Sciatic nerve (tissue), 2 donors: Measurements from ENCODE around the gene MAP4K1. TPM values are rescaled to one million over a fixed set of nuclear protein-coding genes. Genes with fewer than 3 reads are reported as not detected.
"Not testable (repeated sequence)": the region's sequence is repeated elsewhere in the genome, so short reads cannot be mapped to it uniquely, and the experiment has no call there.

Experiments used
- ATAC-seq: fragments of 200-7000 bp; cut with Tn5 transposase; one replicate; pipeline ENCODE4 v1.9.1; 2020; ENCODE audit warnings: mild to moderate bottlenecking, moderate library complexity
- DNase-seq: peaks from one replicate; pipeline ENCODE4 v3.0.0-alpha.2; 2020; ENCODE audit warnings: low spot score
- intact Hi-C: fragments of 100-400 bp; cut with DNase I; formaldehyde crosslinking; loops from one replicate; pipeline ENCODE4 v1.14.2; 2022
- total RNA-seq: library from RNA; stranded (reverse); fragmentation: NEBNext Ultra II Directional; extraction: Animal tissue kit (Norgen Biotek cat#: 25700); gene quantifications from one replicate; pipeline ENCODE4 v1.2.1, GENCODE V29; 2021
- donor health status: DM: no; HTN: no; CAD: no.
- donor health status: DM: no; HTN: no; CAD: no.

The MAP4K1 gene
- total RNA-seq, 1 donor from 2014 or later, result 6.2 TPM

DNA sequence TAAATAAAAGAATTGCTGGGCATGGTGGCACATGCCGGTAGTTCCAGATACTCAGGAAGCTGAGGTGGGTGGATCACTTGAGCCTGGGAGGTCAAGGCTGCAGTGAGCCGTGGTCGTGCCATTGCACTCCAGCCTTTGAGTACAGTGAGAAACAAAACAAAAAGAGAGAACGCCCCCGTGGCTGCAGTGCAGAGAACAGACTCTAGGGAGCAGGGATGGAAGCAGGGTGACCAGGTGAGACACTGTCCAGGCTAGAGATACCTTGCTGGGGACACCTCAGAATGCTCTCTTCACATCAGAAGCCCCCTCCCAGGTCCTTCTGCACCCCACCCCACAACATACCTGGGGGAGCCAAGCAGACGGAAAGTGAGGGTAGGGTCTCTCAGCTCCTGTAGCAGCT lies 24.8 kb downstream of the MAP4K1 start:
- ATAC-seq, result no peak
- intact Hi-C loops, result no loop called here
- no peak for DNase-seq

DNA sequence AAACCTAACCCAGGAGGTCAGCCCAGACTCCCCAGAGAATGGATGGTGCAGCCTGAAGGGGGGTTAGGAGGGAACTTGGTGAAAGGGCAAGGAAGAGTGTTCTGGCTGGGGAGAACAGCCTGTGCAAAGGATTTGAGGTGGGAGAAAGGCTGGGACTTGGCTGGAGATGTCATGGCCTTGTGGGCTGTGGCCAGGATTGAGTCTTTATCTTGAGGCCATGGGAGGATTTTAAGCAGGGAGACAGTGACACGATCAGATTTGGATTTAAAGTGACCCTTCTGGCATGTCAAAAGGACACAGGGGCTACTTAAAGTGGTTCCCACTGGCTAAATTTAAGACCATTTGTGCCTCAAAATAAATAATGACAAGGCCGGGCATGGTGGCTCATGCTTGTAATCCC lies 29.7 kb downstream of the MAP4K1 start:
- ATAC-seq (no peak), DNase-seq (no peak)
- intact Hi-C loops, result no loop called here

DNA sequence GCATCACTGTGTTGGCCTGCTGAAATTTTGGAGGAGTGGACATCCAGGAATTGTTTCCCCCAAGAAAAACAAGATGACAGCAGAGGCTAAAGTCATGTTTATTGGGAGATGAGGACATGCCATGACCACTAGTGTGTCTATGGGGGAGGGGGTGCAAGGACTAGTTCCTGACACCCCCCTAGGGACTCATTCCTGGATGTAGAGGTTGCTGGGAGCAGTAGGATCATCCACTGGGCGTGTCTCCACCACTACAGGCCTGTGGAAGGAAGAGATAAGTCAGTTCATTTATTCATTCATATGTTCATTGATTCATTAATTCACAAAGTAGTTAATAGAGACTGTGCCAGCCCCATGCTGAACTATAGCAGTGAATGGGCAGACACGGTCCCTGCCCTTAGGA lies 30.2 kb downstream of the MAP4K1 start:
- intact Hi-C loops, result no loop called here
- DNase-seq (no peak), ATAC-seq (no peak)

DNA sequence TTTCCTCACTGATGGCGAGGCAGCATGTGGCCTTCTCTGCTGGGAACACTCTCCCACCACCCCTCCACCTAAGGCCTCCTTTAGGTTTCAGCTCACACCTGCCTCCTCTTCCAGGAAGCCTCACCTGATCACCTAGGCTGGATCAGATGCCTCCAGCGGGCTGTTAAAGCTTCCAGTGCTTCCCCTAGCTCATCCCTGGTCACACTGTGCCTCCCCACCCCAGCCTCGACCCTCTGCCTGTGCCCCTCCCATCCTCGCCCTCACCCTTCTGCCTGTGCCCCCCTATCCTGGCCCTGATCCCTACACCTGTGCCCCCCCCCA lies 33.8 kb downstream of the MAP4K1 start:
- ATAC-seq (no peak), DNase-seq (no peak)
- intact Hi-C loops, result no loop called here

DNA sequence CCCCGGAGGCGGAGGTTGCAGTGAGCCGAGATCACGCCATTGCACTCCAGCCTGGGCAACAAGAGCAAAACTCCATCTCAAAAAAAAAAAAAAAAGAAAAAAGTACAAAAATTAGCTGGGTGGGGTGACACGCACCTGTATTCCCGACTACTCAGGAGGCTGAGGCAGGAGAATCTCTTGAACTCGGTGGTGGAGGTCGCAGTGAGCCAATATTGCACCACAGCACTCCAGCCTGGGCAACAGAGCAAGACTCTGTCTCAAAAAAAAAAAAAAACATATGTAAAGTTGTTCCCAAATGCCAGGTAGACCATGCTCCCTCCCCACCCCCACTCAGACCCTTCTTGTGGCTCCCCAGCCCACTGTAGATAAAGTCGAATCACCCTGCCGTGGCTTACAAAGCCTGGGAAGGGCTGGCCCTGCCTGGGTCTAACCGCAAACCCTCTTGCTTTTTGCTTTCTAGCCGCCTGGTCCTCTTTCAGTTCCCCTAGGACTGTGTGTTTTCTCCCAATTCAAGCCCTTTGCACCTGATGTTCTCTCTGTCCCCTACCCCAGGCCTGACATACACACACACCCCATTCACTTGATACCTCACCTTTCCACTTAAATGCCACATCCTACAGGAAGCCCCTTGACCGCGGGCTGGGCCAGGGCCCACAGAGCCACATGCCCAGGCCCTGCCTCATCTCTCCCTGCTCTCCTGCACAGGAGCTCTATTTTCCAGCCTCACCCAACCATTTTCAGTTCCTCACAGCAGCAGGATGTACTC lies 34.4 kb downstream of the MAP4K1 start:
- intact Hi-C loops, result no loop called here

DNA sequence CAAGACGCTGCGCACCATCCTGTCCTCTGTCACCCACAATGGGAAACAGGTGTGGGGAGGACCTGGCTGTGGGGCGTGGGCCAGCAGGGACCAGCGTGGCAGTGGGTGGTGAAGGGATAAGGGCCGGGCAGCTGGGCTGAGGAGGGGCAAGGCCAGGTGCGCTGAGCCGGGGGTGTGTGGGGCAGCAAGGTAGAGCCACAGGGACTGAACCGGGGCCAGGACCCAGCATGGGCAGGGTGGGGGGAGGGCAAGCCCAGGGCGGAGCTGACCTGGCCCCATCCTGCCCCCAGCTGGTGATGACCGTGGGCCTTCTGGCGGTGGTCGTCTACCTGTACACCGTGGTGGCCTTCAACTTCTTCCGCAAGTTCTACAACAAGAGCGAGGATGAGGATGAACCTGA lies 37.7 kb downstream of the MAP4K1 start:
- DNase-seq (no peak), ATAC-seq (no peak)
- intact Hi-C loops, result no loop called here

More for the DNA sequence above, 34.4 kb downstream of the MAP4K1 start:
- DNase-seq (no peak), ATAC-seq (no peak)

DNA sequence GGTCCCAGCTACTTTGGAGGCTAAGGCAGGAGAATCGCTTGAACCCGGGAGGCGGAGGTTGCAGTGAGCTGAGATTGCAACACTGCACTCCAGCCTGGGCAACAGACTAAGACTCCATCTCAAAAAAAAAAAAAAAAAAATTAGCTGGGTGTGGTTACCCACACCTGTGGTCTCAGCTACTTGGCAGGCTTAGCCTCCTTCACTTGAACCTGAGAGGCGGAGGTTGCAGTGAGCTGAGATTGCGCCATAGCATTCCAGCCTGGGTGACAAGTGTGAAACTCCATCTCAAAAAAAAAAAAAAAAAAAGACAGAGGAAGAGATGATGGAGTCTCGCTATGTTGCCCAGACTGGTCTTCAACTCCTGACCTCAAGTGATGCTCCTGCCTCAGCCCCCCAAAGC lies 38.4 kb downstream of the MAP4K1 start:
- DNase-seq, ATAC-seq, intact Hi-C loops: not testable (repeated sequence)

DNA sequence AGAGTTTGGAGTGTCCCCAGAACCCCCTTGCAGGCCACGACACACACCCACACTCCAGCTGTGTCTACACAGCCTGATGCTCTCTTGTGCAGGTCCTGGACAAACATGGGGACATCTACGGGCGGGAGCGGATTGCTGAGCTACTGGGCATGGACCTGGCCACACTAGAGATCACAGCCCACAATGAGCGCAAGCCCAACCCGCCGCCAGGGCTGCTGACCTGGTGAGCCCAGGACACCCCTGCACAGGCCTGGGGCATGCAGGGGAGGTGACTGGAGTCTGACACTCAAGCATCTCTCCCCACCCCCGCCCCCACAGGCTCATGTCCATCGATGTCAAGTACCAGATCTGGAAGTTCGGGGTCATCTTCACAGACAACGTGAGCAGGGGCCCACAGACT lies 39.9 kb downstream of the MAP4K1 start:
- intact Hi-C loops, result no loop called here
- DNase-seq (no peak), ATAC-seq (no peak)

DNA sequence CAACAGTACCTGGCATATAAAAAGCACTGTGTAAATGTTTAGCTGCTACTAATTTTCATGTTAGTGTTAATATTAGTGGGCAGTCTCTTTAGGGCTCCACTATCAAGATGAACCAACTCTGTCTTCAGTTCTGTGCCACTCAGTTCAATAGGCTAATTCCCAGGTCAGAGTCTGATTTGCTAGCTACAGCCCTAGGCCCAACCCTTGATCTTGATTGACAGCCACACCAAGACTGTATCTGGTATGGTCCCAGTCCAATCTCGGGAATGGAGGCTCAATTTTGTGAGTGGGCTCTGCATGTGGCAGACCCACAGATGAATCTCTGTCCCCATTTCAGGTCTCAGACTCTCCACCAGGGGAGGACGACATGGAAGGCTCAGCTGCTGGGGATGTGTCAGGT lies 46.1 kb downstream of the MAP4K1 start:
- intact Hi-C loops, result no loop called here
- ATAC-seq (no peak), DNase-seq (no peak)

DNA sequence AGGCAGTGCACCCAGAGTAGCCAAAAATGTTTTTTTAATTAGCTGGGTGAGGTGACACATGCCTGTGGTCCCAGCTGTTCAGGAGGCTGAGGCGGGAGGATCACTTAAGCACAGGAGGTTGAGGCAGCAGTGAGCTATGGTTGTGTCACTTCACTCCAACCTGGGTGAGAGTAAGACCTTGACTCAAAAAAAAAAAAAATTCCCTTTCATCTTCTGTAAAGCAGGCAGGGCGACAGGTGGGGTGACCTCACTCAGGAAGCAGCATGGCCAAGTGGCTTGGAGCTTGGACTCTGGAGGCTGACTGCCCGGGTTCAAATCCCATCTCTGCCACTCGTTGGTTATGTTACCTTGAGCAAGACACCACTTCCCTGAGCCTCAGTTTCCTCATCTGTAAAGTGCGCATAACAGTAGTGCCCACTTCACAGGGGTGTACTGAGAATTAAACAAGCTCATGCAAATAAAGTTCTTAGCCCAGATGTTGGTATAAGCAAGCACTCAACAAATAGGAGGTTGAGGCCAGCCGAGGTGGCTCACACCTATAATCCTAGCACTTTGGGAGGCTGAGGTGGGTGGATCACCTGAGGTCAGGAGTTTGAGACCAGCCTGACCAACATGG lies 48.3 kb downstream of the MAP4K1 start:
- ATAC-seq, result no peak
- intact Hi-C loops, result no loop called here

DNA sequence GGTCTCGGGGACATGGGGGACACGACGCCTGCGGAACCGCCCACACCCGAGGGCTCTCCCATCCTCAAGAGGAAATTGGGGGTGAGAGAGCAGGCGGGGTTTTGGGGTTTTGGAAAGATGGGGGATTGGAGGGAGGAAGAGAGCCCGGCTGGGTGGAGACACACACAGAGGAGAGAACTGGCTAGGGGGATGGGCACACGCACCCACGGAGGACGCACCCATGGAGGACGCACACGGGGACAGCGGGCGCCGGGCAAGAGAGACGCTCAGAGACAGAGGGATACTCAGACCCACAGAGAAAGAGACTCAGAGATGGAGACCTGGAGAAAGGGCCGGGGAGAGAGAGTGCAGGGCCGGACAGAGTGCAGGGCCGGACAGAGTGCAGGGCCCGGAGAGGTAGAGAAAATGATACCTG lies 52.1 kb downstream of the MAP4K1 start:
- intact Hi-C loops, result no loop called here
- no peak for ATAC-seq
- no peak for DNase-seq

More for the DNA sequence above, 48.3 kb downstream of the MAP4K1 start:
- no peak for DNase-seq

DNA sequence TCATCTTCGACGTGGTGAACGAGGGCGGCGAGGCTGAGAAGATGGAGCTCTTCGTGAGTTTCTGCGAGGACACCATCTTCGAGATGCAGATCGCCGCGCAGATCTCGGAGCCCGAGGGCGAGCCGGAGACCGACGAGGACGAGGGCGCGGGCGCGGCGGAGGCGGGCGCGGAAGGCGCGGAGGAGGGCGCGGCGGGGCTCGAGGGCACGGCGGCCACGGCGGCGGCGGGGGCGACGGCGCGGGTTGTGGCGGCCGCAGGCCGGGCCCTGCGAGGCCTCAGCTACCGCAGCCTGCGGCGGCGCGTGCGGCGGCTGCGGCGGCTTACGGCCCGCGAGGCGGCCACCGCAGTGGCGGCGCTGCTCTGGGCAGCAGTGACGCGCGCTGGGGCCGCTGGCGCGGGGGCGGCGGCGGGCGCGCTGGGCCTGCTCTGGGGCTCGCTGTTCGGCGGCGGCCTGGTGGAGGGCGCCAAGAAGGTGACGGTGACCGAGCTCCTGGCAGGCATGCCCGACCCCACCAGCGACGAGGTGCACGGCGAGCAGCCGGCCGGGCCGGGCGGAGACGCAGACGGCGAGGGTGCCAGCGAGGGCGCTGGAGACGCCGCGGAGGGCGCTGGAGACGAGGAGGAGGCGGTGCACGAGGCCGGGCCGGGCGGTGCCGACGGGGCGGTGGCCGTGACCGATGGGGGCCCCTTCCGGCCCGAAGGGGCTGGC lies 52.6 kb downstream of the MAP4K1 start:
- DNase-seq (no peak), ATAC-seq (no peak)
- intact Hi-C loops, result no loop called here

DNA sequence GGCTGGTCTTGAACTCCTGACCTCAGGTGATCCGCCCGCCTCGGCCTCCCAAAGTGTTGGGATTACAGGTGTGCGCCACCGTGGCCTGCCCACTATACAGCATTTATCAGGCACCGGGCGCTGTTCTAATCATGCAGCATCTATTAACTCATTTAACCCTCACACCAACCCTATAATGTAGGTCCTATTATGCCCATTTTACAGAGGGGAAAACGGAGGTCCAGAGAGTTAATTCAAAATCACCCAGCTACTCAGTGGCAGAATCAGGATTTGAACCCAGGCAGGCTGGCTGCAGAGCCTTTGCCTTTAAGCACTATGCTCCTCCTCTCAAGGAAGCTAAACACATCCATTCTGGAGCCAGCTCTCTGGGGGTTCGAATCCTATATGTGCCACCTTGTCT lies 54.3 kb downstream of the MAP4K1 start:
- no peak for DNase-seq
- intact Hi-C loops, result no loop called here
- no peak for ATAC-seq

DNA sequence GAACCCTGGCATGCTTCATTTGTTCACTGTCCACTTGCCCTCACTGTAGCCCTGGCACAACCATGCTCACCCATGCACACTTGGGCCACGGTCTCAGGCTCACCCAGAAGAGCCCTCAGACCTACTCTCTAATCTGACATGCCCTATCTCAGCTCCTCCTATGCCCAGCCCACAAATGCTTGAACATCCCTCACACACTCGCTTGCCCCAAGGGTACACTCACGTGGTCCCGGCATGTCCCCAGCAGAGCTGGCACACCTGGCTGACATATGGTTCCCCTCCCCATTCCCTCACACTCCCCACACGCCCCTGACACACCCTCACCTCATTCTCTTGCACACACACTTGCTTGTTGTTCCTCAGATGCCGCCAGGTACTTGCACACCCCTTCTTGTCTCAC lies 55.7 kb downstream of the MAP4K1 start:
- intact Hi-C loops, result no loop called here
- no peak for DNase-seq
- no peak for ATAC-seq

DNA sequence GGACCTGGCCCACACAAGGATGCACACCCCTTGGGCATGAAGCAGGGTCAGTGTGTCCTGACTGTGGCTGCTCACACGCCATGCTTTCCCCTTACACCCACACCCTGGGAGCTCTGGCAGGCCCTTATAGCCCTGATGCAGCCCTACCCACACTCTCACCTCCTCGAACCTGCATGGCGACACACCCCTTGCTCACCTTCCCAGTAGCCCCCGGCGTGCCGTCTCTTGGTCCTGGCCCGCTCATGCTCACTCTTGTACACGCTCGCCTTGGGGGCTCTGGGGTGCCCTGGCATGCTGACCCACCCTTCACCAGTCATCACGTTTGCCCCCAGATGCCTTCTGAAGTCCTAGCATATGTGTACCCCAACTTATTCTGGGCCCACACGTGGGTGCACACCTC lies 56.1 kb downstream of the MAP4K1 start:
- DNase-seq, result no peak
- intact Hi-C loops, result no loop called here
- ATAC-seq, result no peak

DNA sequence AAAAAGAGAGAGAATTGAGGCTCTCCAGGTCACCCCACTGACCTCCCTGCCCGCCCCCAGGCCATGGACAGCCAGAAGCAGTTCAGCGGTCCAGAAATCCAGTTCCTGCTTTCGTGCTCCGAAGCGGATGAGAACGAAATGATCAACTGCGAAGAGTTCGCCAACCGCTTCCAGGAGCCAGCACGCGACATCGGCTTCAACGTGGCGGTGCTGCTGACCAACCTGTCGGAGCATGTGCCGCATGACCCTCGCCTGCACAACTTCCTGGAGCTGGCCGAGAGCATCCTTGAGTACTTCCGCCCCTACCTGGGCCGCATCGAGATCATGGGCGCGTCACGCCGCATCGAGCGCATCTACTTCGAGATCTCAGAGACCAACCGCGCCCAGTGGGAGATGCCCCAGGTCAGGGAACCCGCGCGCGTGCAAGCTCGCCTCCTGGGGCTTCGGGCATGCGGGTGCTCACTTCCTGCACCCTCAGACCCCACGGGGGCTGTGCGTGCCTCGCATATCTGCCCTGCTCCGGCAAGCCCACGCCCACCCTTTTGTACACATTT lies 56.6 kb downstream of the MAP4K1 start:
- intact Hi-C loops, result no loop called here
- DNase-seq (no peak), ATAC-seq (no peak)

DNA sequence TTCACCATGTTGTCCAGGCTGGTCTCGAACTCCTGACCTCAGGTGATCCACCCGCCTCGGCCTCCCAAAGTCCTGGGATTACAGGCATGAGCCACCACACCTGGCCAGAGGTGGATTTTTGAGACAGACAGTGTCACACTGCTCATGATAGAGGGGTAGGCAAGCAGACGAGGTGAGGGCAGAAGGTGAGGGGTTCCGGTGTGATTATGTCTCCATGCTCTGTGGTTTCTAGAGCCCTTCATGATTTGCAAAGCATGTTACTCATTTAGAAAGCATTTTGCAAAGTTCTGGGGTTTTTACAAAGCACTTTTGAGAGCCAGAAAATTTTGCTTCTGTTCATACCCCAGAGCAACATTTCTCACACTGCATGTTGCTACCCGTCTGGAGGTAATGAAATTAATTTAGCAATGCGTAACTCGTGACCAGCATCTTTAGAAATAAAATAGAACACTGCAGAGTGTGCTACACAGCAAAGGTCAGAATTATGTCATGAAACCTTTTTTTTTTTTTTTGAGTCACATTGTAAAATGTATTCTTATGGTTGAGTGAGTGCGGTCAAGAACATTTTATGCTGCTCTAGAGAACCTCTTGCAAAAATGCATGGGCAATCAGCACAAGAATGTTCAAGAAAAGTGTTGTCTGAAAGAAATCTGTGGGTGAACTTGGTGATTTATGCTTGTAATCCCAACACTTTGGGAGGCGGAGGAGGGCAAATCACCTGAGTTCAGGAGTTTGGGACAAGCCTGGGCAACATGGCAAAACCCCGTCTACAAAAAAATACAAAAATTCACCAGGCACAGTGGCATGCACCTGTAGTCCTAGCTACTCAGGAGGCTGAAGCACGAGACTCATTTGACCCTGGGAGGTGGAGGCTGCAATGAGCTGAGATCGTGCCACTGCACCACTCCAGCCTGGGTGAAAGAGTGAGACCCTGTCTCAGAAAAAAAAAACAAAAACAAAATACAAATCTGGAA lies 58.0 kb downstream of the MAP4K1 start:
- ATAC-seq, result no peak
- no peak for DNase-seq
- intact Hi-C loops, result no loop called here

DNA sequence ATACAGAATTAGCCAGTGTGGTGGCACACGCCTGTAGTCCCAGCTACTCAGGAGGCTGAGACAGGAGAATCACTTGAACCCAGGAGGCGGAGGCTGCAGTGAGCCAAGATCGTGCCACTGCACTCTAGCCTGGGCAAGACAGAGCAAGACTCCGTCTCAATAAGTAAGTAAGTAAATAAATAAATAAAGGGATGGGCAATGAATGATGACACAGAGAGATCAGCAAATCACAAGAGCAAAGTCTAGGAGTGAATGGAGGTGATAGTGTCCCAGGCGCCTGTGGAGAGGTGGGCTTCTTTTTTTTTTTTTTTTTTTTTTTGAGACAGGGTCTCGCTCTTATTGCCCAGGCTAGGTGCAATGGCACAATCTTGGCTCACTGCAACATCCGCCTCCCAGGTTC lies 58.8 kb downstream of the MAP4K1 start:
- intact Hi-C loops, DNase-seq, ATAC-seq: not testable (repeated sequence)

DNA sequence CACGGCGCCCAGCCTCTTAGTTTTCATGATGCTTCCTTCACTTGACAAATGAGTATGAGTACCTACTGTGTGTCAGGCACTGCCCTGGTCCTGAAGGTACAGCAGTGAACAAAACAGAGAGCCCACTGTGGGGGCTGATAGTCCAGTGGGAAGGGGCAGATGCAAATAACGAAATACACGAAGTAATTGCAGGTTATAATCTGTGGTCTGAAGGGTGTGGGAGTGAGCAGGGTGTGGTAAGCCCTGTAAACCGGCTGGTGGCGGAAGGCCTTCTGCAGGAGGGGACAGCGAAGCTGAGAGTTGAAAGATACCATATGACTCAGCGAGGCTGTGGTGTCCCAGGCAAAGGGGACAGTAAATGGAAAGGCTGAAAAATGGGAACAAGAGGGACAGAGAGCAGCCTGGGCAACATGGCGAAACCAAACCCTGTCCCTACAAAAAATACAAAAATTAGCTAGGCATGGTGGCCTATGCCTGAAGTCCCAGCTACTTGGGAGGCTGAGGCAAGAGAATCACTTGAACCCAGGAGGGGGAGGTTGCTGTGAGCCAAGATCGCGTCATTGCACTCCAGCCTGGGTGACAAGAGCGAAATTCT lies 60.5 kb downstream of the MAP4K1 start:
- DNase-seq (no peak), ATAC-seq (no peak)
- intact Hi-C loops, result no loop called here
